KOPT-K1 (cell line): ENCODE data around the gene SOX15.

Source experiments
- H3K27ac ChIP-seq: fragments of 200-600 bp; sonication (generic); 2 replicates; pipeline ENCODE4 v1.5.1; 2016; ENCODE audit warnings: antibody characterized with exemption, mild to moderate bottlenecking, low read depth, low read length; ENCODE audit not compliant: poor library complexity, severe bottlenecking
- H3K36me3 ChIP-seq: fragments of 200-600 bp; sonication (generic); 2 replicates; pipeline ENCODE4 v1.5.1; 2017; ENCODE audit warnings: antibody characterized with exemption, mild to moderate bottlenecking, low read length, moderate library complexity; ENCODE audit not compliant: insufficient read depth
- H3K9me3 ChIP-seq: fragments of 200-600 bp; sonication (generic); 2 replicates; pipeline ENCODE4 v1.5.1; 2017; ENCODE audit warnings: antibody characterized with exemption, low read length, mild to moderate bottlenecking; ENCODE audit not compliant: insufficient read depth, poor library complexity, severe bottlenecking

Gene SOX15

GRCh38 chr17:7538891-7539545 lies 50.9 kb downstream of the SOX15 start:
- H3K27ac ChIP-seq = no peak overlapping the region
- peaks cover 18% of the 10 kb centered on the region for H3K9me3 ChIP-seq
- H3K36me3 ChIP-seq = no peaks in the 10 kb centered on the region
